A549 (cell line): Measurements from ENCODE around the gene HOXA11.

ENCODE experiments used
- BHLHE40 ChIP-seq: IDR thresholded peaks from 2 replicates; pipeline ENCODE4 v1.6.1; 2012; ENCODE audit warnings: low read depth, low read length, inconsistent platforms
- CBX8 ChIP-seq: fragments of 200-600 bp; sonication (generic); IDR thresholded peaks from 2 replicates; pipeline ENCODE4 v1.6.1; 2016
- GATA3 ChIP-seq: IDR thresholded peaks from 2 replicates; pipeline ENCODE4 v1.6.1; 2012; ENCODE audit warnings: borderline replicate concordance
- POLR2A ChIP-seq: IDR thresholded peaks from 2 replicates; pipeline ENCODE4 v1.6.1; 2012; ENCODE audit warnings: mild to moderate bottlenecking, low read length
- SREBF2 ChIP-seq: fragments of 450-650 bp; IDR thresholded peaks from 2 replicates; pipeline ENCODE4 v1.6.1; 2014; ENCODE audit warnings: mild to moderate bottlenecking, moderate library complexity
- TF ChIP-seq, protein P1 (sequence below): fragments of 450-650 bp; IDR thresholded peaks from 2 replicates; pipeline ENCODE4 v1.6.1; 2014; ENCODE audit warnings: antibody characterized with exemption

DNA sequence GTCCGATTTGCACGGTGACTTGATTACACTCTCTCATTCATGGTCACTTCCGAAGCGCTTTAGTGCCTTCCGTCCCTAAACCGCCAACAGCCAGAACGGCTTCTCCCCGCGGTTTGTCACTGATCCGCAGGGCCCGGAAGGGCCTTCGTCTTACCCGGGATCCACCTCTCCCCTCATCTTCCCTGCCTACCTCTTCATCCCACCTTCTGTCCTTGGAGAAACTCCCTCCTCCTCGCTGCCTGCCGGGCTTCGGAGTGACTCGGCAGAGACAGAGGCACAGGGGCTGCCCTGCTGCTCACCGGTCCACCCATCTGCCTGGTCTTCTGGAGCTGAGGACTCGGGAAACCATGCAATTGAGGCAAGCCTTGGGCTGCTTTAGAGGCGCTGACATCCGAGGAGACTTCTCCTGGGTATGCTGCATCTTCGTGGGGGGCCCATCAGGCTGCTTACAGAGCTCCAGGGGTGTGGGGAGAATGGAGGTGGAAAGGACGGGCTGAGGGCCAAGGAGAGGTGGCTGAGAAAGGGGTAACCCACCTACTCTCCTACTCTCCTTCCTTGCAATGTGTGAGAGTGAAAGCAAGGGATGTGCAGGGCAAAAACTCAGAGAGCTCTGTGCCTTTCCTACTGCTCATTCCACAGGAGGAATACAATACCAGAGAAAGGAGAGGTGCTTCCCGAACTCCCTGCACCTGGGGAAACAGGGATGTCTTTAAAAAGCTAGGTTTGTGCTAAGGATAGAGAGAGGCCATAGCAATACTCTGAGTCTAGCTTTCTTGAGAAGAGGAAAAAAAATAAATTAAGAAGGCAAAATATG is 1.0 kb upstream of the HOXA11 start:
- TF ChIP-seq GATA3 (no peak), BHLHE40 (no peak), POLR2A (no peak), CBX8 (no peak), SREBF2 (no peak)
- TF ChIP-seq, protein P1, sequence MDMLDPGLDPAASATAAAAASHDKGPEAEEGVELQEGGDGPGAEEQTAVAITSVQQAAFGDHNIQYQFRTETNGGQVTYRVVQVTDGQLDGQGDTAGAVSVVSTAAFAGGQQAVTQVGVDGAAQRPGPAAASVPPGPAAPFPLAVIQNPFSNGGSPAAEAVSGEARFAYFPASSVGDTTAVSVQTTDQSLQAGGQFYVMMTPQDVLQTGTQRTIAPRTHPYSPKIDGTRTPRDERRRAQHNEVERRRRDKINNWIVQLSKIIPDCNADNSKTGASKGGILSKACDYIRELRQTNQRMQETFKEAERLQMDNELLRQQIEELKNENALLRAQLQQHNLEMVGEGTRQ, result no peak
